NCI-H748 (cell line): ENCODE results near the gene NTF3.

ENCODE experiments used
- DNase-seq: peaks from one replicate; lab custom pipeline; 2025; ENCODE audit not compliant: unreplicated experiment; lab: John Stamatoyannopoulos, UW

The NTF3 gene

GRCh38 chr12:5487076-5487475 lies 55.2 kb downstream of the NTF3 start:
- no peak for DNase-seq

GRCh38 chr12:5487948-5488625 lies 56.2 kb downstream of the NTF3 start:
- no peak for DNase-seq

GRCh38 chr12:5488626-5488955 lies 56.7 kb downstream of the NTF3 start:
- no peak for DNase-seq

- DNase-seq, result no peak
Measured at GRCh38 chr12:5489017-5489416, 57.1 kb downstream of the NTF3 start.

GRCh38 chr12:5489760-5490406 lies 58.0 kb downstream of the NTF3 start:
- no peak for DNase-seq

GRCh38 chr12:5492562-5492961 lies 60.7 kb downstream of the NTF3 start:
- no peak for DNase-seq

GRCh38 chr12:5493018-5493417 lies 61.1 kb downstream of the NTF3 start:
- DNase-seq, result no peak

- DNase-seq, result no peak
Measured at GRCh38 chr12:5494343-5494742, 62.4 kb downstream of the NTF3 start.

GRCh38 chr12:5497329-5498053 lies 65.6 kb downstream of the NTF3 start:
- DNase-seq, result no peak

- DNase-seq, result no peak
Measured at GRCh38 chr12:5498076-5498475, 66.2 kb downstream of the NTF3 start.

GRCh38 chr12:5498806-5499205 lies 66.9 kb downstream of the NTF3 start:
- no peak for DNase-seq

- DNase-seq, result no peak
Measured at GRCh38 chr12:5499566-5500330, 67.8 kb downstream of the NTF3 start.

- no peak for DNase-seq
Measured at GRCh38 chr12:5500331-5500659, 68.4 kb downstream of the NTF3 start.

- DNase-seq, result no peak
Measured at GRCh38 chr12:5503774-5504173, 71.9 kb downstream of the NTF3 start.

- DNase-seq, result no peak
Measured at GRCh38 chr12:5505116-5505515, 73.2 kb downstream of the NTF3 start.

GRCh38 chr12:5505751-5506150 lies 73.8 kb downstream of the NTF3 start:
- no peak for DNase-seq

GRCh38 chr12:5506295-5506694 lies 74.4 kb downstream of the NTF3 start:
- no peak for DNase-seq

GRCh38 chr12:5506821-5507231 lies 74.9 kb downstream of the NTF3 start:
- no peak for DNase-seq

GRCh38 chr12:5507401-5507935 lies 75.6 kb downstream of the NTF3 start:
- DNase-seq, result no peak

- DNase-seq, result no peak
Measured at GRCh38 chr12:5507944-5508343, 76.0 kb downstream of the NTF3 start.

- no peak for DNase-seq
Measured at GRCh38 chr12:5509102-5509501, 77.2 kb downstream of the NTF3 start.

- no peak for DNase-seq
Measured at GRCh38 chr12:5509557-5509956, 77.6 kb downstream of the NTF3 start.
